Natural killer cell treated with Interleukin-12 subunit alpha and Interleukin-12 subunit beta and Interleukin-15 and Interleukin-18, amount 100 ng/mL, for 72 hours (primary cell): ENCODE measurements around the gene BBIP1. TPM values are rescaled to one million over a fixed set of nuclear protein-coding genes. Genes with fewer than 3 reads are reported as not detected.
"Not testable (repeated sequence)": the region's sequence is repeated elsewhere in the genome, so short reads cannot be mapped to it uniquely, and the experiment has no call there.

ENCODE experiments used
- ATAC-seq, 2 donors: fragments of 150-1000 bp; cut with Tn5 transposase in 1 of 2; sonication (Bioruptor Pico), chemical (Tn5 transposase) in 1 of 2; 2 replicates each; pipeline ENCODE4 v1.10.0; 2021
- DNase-seq: peaks from one replicate; pipeline ENCODE4 v3.0.0; 2022; ENCODE audit warnings: low spot score
- H3K27ac Mint-ChIP-seq, 2 donors: 1 replicate in 1 of 2; 2 replicates in 1 of 2; pipeline ENCODE4 v1.8.0; 2022; ENCODE audit warnings: mixed read lengths in 2 of 2, mild to moderate bottlenecking in 1 of 2, moderate library complexity in 1 of 2
- H3K27me3 Mint-ChIP-seq, 2 donors: 1 replicate in 1 of 2; 2 replicates in 1 of 2; pipeline ENCODE4 v1.8.0; 2022; ENCODE audit warnings: mixed read lengths in 2 of 2
- H3K36me3 Mint-ChIP-seq: one replicate; pipeline ENCODE4 v1.8.0; 2022; ENCODE audit warnings: mixed read lengths
- H3K4me1 Mint-ChIP-seq, 2 donors: 1 replicate in 1 of 2; 2 replicates in 1 of 2; pipeline ENCODE4 v1.8.0; 2022; ENCODE audit warnings: low read depth in 2 of 2, mixed read lengths in 2 of 2, mild to moderate bottlenecking in 1 of 2
- H3K4me3 Mint-ChIP-seq: one replicate; pipeline ENCODE4 v1.8.0; 2022; ENCODE audit warnings: mixed read lengths
- H3K9me3 Mint-ChIP-seq: 2 replicates; pipeline ENCODE4 v1.8.0; 2022; ENCODE audit warnings: mixed read lengths
- total RNA-seq, 2 donors: library from RNA; stranded (reverse); gene quantifications; one replicate each; pipeline ENCODE4 v1.2.3, GENCODE V29; 2022

BBIP1 gene
- total RNA-seq, 2 donors from 2014 or later = 29.0 to 33.2 TPM

GRCh38 chr10:110915600-110915999 lies 3.4 kb downstream of the BBIP1 start:
- not testable (repeated sequence) for H3K4me3 Mint-ChIP-seq, H3K36me3 Mint-ChIP-seq, H3K27ac Mint-ChIP-seq, H3K27me3 Mint-ChIP-seq, DNase-seq, ATAC-seq, H3K9me3 Mint-ChIP-seq
- H3K4me1 Mint-ChIP-seq = peaks cover 18 to 20% of the 10 kb centered on the region in 2 donors

GRCh38 chr10:110915035-110915434 lies 3.9 kb downstream of the BBIP1 start:
- no peaks in the 10 kb centered on the region for H3K9me3 Mint-ChIP-seq

GRCh38 chr10:110914431-110914830 lies 4.5 kb downstream of the BBIP1 start:
- Mint-ChIP-seq H3K4me1 (peaks cover 15 to 19% of the 10 kb centered on the region in 2 donors), H3K4me3 (no peak overlapping the region), H3K27me3 (no peaks in the 10 kb centered on the region), H3K9me3 (no peaks in the 10 kb centered on the region), H3K27ac (no peak overlapping the region), H3K36me3 (no peaks in the 10 kb centered on the region)
- ATAC-seq (no peak), DNase-seq (no peak)

More at GRCh38 chr10:110915035-110915434, 3.9 kb downstream of the BBIP1 start:
- ATAC-seq (no peak), DNase-seq (no peak)
- peaks cover 15 to 18% of the 10 kb centered on the region in 2 donors for H3K4me1 Mint-ChIP-seq
- H3K4me3 Mint-ChIP-seq = no peak overlapping the region
- H3K36me3 Mint-ChIP-seq = no peaks in the 10 kb centered on the region
- H3K27ac Mint-ChIP-seq = no peak overlapping the region
- H3K27me3 Mint-ChIP-seq = no peaks in the 10 kb centered on the region

DNA sequence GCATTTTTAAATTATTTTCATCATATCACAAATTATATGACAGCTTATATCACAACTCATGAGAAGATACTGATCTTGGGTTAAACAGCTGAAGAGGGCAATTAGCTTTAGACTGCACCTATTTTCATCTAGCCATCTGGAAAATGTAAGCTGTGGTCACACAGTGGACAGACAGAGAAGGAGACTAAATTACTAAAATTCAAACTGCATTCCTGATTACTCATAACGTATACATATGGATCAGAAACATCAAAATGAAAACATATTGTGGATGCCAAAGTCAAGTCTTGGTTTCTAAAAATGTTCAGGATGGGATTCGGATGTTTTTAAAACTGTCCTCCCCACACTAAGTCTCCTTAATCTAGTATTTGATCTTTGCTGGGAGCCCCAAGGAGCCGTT lies 6.6 kb downstream of the BBIP1 start:
- ATAC-seq (no peak), DNase-seq (no peak)
- Mint-ChIP-seq H3K4me1 (peaks cover 9 to 10% of the 10 kb centered on the region in 2 donors), H3K27me3 (no peaks in the 10 kb centered on the region), H3K36me3 (no peaks in the 10 kb centered on the region), H3K4me3 (no peak overlapping the region), H3K9me3 (no peaks in the 10 kb centered on the region), H3K27ac (no peak overlapping the region)

DNA sequence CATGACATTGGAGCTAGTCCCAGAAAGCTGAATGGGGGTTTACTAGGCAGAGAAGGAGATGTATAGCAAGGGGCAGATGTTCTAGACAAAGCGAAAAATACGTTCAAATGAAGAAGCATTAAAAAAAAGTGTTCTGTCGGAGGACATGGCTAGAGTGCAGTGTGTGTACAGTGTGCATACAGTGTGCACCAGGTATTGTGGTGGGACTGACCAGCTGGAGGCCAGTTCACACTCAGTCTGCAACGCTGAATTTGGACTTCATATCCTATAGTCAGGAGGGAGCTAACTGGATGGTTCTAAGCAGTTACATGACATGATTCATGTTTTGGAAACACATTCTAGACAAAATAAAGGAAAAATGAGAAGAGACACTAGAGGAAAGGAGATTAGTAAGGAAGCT lies 8.8 kb downstream of the BBIP1 start:
- Mint-ChIP-seq H3K9me3 (no peaks in the 10 kb centered on the region), H3K36me3 (no peaks in the 10 kb centered on the region), H3K4me1 (peaks cover 4 to 6% of the 10 kb centered on the region in 2 donors), H3K27ac (no peak overlapping the region), H3K27me3 (no peaks in the 10 kb centered on the region), H3K4me3 (no peak overlapping the region)
- ATAC-seq (no peak), DNase-seq (no peak)

DNA sequence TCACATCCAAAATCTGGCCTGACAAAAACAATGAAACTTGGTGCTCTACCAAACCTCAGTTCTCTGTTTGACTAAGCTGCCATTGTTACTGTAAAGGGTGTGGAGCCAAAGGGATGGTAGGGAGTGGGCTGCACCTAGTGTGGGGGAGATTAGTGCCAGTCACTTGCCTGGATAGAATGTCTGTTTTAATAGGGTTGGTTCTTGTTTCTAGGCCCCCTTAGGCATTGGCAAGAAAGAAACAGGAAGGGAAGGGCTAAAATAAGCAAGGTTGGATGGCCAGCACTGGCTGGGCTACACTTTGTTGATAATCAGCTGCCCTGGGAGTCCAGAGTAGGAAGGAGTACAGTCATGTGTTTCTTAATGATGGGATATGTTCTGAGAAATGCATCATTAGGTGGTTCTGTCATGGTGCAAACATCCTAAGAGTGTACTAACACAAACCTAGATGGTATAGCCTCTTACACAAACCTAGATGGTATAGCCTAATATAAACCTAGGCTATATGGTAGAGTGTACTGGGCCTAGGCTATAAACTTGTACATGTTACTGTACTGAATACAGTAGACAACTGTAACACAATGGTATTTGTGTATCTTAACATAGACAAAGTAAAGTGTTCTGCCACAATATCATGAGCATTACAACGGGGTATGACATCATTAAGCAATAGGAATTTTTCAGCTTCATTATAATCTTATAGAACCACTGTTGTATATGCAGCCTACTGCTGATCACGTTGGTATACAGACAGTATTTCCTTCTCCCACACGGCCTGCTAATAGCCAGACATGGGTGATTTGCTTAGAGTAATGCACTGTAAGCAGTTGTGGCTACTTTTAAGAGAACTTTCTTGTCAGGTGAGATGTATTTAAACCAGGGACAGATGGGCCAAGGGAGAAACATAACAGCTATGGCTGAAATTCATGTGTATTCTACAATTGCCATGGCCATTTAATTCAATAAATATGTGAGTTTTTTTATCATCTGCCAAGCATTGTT lies 15.4 kb downstream of the BBIP1 start:
- H3K27me3 Mint-ChIP-seq = no peaks in the 10 kb centered on the region
- H3K4me3 Mint-ChIP-seq = peak overlapping the region; percentile 1
- DNase-seq (no peak), ATAC-seq (peak in 1 of 2 donors; percentile 70)
- no peaks in the 10 kb centered on the region for H3K9me3 Mint-ChIP-seq
- H3K27ac Mint-ChIP-seq = peak overlapping the region; percentile 57 to 71
- no peaks in the 10 kb centered on the region for H3K36me3 Mint-ChIP-seq
- H3K4me1 Mint-ChIP-seq = peaks cover 22 to 27% of the 10 kb centered on the region in 2 donors

GRCh38 chr10:110901954-110902819 lies 16.8 kb downstream of the BBIP1 start:
- H3K9me3 Mint-ChIP-seq = no peaks in the 10 kb centered on the region
- H3K27me3 Mint-ChIP-seq = no peaks in the 10 kb centered on the region
- ATAC-seq (no peak), DNase-seq (no peak)
- peaks cover 22 to 24% of the 10 kb centered on the region in 2 donors for H3K4me1 Mint-ChIP-seq
- no peak overlapping the region for H3K4me3 Mint-ChIP-seq
- no peaks in the 10 kb centered on the region for H3K36me3 Mint-ChIP-seq
- peak overlapping the region; percentile 57 to 71 for H3K27ac Mint-ChIP-seq

GRCh38 chr10:110900983-110901382 lies 18.0 kb downstream of the BBIP1 start:
- Mint-ChIP-seq H3K27me3 (no peaks in the 10 kb centered on the region), H3K27ac (no peak overlapping the region), H3K36me3 (peaks cover 7% of the 10 kb centered on the region), H3K4me3 (no peak overlapping the region), H3K4me1 (peaks cover 26% of the 10 kb centered on the region in 2 donors), H3K9me3 (no peaks in the 10 kb centered on the region)
- DNase-seq (no peak), ATAC-seq (no peak)

- H3K27me3 Mint-ChIP-seq = no peaks in the 10 kb centered on the region
- DNase-seq (no peak), ATAC-seq (no peak)
- peaks cover 17% of the 10 kb centered on the region for H3K36me3 Mint-ChIP-seq
- H3K4me1 Mint-ChIP-seq = peaks cover 24 to 28% of the 10 kb centered on the region in 2 donors
- H3K9me3 Mint-ChIP-seq = no peaks in the 10 kb centered on the region
- no peak overlapping the region for H3K27ac Mint-ChIP-seq
- H3K4me3 Mint-ChIP-seq = no peak overlapping the region
Observed at GRCh38 chr10:110898391-110898790, 20.6 kb downstream of the BBIP1 start.

- Mint-ChIP-seq H3K36me3 (peaks cover 17% of the 10 kb centered on the region), H3K9me3 (no peaks in the 10 kb centered on the region)
Observed at GRCh38 chr10:110897184-110897583, 21.8 kb downstream of the BBIP1 start.

GRCh38 chr10:110893559-110894179 lies 25.3 kb downstream of the BBIP1 start:
- Mint-ChIP-seq H3K27me3 (no peaks in the 10 kb centered on the region), H3K27ac (no peak overlapping the region), H3K4me1 (peaks cover 8 to 9% of the 10 kb centered on the region in 2 donors), H3K4me3 (no peak overlapping the region), H3K36me3 (peaks cover 22% of the 10 kb centered on the region), H3K9me3 (no peaks in the 10 kb centered on the region)
- ATAC-seq = peak in 1 of 2 donors; percentile 66
- no peak for DNase-seq

More at GRCh38 chr10:110897184-110897583, 21.8 kb downstream of the BBIP1 start:
- Mint-ChIP-seq H3K27ac (no peak overlapping the region), H3K4me3 (no peak overlapping the region), H3K4me1 (peaks cover 14 to 18% of the 10 kb centered on the region in 2 donors), H3K27me3 (no peaks in the 10 kb centered on the region)
- no peak for ATAC-seq
- DNase-seq = no peak

DNA sequence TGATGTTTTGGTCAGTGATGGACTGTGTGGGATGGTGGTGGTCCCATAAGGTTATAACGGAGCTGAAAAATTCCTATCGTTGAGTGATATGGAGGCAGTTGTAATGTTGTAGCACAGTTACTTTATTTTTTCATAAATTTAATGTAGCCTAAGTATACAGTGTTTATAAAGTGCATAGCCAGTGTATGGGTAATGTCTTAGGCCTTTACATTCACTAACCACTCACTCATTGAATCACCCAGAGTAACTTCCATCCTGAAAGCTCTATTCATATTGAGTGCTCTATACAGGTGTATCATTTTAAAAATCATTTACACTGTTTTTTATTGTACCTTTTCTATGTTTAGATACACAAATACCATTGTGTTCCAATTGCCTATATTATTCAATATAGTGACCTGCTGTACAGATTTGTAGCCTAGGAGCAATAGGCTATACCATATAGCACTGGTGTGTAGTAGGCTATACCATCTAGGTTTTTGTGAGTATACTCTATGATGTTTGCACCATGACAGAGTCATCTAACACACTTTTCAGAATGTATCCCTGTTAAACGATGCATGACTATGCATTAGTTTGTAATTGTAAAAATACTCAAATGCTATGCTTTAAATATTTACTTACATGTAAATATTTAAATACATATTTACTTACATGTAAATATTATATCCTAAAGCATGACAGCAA lies 26.2 kb downstream of the BBIP1 start:
- H3K4me3 Mint-ChIP-seq = no peak overlapping the region
- no peak overlapping the region for H3K27ac Mint-ChIP-seq
- no peaks in the 10 kb centered on the region for H3K27me3 Mint-ChIP-seq
- no peaks in the 10 kb centered on the region for H3K9me3 Mint-ChIP-seq
- peaks cover 8 to 9% of the 10 kb centered on the region in 2 donors for H3K4me1 Mint-ChIP-seq
- H3K36me3 Mint-ChIP-seq = peaks cover 22% of the 10 kb centered on the region
- ATAC-seq = no peak
- no peak for DNase-seq

DNA sequence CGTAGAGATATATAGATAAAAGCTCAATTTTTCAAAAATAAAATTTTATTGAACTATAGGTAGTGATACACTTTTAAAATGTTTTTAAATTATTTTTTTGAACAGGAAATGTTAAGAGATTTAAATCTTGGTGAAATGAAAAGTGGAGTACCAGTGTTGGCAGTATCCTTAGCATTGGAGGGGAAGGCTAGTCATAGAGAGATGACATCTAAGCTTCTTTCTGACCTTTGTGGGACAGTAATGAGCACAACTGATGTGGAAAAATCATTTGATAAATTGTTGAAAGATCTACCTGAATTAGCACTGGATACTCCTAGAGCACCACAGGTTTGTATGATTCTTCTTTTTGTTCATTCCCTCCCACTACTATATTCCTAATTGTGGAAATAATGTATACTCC lies 31.4 kb downstream of the BBIP1 start:
- DNase-seq (no peak), ATAC-seq (no peak)
- peaks cover 22% of the 10 kb centered on the region for H3K36me3 Mint-ChIP-seq
- no peaks in the 10 kb centered on the region for H3K9me3 Mint-ChIP-seq
- peak overlapping the region; percentile 31 to 56 for H3K27ac Mint-ChIP-seq
- no peaks in the 10 kb centered on the region for H3K27me3 Mint-ChIP-seq
- H3K4me1 Mint-ChIP-seq = peaks cover 14 to 32% of the 10 kb centered on the region in 2 donors
- no peak overlapping the region for H3K4me3 Mint-ChIP-seq
